Endothelial cell of hepatic sinusoid (primary cell): Measurements from ENCODE around the gene GHITM.
"Not testable (repeated sequence)": the region's sequence is repeated elsewhere in the genome, so short reads cannot be mapped to it uniquely, and the experiment has no call there.

ENCODE experiments used
- in situ Hi-C: cut with HindIII; loops from 2 replicates; pipeline ENCODE4 v1.10.0; 2017; ENCODE audit warnings: low sequenced_read_pairs

GHITM gene

GRCh38 chr10:84140036-84140379, 699 bp downstream of the GHITM start:
- in situ Hi-C loops, result no loop called here

- in situ Hi-C loops, result loop anchor here (5.0 kb wide), 1 partner anchor 70 kb away; no protein-coding TSS in a partner anchor
Measured at GRCh38 chr10:84147347-84147746, 8.0 kb downstream of the GHITM start.

GRCh38 chr10:84148006-84148597, 8.8 kb downstream of the GHITM start:
- in situ Hi-C loops, result loop anchor here (5.0 kb wide), 1 partner anchor 69 kb away; no protein-coding TSS in a partner anchor

- in situ Hi-C loops, result loop anchor here (5.0 kb wide), 1 partner anchor 67 kb away; no protein-coding TSS in a partner anchor
Measured at GRCh38 chr10:84149854-84150253, 10.5 kb downstream of the GHITM start.

DNA sequence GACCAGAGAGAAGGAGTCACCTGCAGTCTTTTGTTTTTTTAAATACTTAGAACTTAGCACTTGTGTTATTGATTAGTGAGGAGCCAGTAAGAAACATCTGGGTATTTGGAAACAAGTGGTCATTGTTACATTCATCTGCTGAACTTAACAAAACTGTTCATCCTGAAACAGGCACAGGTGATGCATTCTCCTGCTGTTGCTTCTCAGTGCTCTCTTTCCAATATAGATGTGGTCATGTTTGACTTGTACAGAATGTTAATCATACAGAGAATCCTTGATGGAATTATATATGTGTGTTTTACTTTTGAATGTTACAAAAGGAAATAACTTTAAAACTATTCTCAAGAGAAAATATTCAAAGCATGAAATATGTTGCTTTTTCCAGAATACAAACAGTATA, 13.5 kb downstream of the GHITM start:
- in situ Hi-C loops, result no loop called here

DNA sequence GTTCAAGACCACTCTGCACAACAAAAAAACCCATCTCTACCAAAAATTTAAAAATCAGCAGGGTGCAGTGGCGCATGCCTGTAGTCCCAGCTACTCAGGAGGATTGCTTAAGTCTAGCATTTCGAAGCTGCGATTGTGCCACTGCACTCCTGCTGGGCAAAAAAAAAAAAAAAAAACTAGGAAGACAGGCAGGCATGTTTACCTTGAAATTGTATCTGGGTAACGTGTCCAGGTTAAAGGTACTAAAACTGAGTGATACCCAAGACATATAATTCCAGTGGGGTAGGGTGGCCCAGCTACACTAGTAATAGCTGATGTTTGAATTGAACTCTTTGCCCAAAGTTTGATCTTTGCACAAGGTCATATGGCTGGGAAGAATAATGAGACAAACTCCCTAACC, 16.2 kb downstream of the GHITM start:
- in situ Hi-C loops, result no loop called here

- in situ Hi-C loops, result no loop called here
Measured at GRCh38 chr10:84156009-84156408, 16.7 kb downstream of the GHITM start.

DNA sequence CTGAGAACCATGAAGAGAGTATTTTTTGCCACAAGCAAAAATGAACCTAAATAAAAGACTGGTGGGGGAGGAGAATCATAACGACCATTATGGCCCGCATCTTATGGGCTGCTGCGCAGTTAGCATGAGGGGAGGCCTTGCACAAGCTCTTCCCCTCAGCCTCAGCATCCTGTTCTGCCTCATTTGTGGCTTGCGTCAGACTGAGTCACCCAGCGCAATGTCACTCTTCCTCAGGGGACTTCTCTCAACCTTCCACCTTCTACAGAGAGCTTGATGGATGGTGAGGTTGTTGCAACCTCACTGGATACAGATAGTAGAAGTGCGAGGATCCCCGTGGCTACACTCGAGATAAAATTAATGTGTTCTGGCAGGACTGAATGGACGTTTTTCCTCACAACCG, 17.5 kb downstream of the GHITM start:
- in situ Hi-C loops, result no loop called here

DNA sequence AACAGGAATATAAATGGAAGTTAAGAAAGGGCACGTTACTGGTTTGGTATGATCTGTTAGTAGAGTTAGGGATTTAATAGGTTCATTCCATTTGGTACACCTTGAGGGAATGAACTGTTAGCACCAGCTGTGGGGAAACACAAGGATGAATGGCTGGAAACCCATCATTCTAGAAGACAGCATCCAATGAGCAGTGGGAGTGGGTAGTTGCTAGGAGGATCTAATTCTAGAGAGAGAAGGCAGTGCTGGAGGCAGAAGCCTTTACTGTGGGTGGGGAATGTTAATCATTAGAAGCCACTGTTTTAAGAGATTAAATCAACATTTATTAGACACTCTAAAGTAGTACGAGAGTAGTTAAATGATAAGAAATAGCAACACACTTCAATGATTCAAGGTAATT, 18.8 kb downstream of the GHITM start:
- in situ Hi-C loops, result no loop called here

DNA sequence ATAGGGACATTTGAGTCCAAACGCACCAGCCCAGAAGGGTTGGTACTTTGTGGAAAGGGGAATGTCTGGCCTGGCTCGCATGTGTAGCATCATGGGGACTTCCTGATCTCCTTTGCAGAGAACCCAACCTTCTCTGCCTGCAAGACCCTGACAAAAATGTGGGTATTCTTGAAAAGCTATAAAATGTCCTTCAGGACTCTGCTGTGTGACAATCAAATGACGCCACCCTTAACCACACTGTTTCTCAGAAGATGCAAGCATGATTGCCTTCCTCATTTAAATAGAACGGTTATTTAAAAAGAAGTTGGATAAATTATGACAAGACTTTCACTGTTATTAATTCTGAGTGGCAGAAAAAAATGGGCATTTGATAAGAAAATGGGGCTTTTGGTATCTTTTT, 19.2 kb downstream of the GHITM start:
- in situ Hi-C loops, result no loop called here

DNA sequence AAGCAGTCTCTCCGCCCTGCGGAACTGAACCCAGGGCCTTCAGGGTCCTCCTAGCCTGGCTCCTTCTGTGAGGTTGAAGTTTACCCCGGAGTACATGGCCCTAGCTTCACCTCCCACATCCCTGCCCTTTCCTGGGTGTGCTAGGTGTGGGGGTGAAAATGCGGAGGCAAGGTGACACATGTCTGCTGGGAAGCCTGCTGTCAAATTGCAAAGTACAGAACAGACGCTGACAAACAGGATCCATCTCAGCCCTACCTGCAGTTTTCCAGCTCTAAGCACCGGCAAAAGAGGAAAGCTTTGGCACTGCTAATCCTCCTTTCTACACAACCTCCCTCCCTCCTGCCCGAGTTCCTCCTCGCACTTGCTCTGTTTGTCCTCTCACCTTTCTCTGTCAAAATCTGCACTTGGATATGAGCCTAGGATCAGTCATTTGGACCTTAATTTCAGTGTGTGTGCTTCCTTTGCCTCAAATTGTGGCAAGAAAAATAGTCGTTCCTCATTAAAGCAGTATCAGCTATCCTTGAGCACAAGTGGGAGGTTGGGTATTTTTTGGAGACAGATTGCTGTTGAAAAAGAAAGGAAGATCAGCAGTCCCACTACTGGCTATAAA, 19.9 kb downstream of the GHITM start:
- in situ Hi-C loops, result no loop called here

DNA sequence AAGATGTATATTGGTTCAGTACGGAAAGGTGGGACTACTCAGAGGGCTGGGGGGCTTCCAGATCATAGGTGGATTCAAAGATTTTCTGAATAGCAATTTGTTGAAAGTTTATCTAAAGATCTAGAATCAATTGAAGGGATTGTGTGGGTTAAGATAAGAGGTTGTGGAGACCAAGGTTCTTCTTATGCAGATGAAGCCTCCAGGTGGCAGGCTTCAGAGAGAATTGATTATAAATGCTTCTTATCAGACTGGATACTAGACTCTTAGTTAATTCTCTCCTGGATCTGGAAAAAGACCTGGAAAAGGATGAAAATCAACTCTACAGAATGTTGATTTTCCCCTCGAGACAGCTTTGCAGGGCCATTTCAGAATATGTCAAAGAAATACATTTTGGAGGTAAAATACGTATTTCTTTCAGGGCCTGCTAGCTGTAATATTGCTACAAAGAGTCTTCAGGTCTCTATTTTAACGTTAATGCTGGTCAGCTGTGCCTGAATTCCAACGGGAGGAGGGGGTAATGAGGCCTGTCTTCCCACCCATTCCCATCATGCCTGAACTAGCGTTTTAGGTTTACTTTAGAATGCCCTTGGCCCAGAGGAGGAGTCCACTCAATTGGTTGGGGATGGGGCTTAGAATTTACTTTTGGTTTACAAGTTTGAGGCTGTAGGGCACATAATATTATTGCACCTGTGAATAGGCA, 21.5 kb downstream of the GHITM start:
- in situ Hi-C loops, result no loop called here

GRCh38 chr10:84163996-84164395, 24.7 kb downstream of the GHITM start:
- in situ Hi-C loops, result no loop called here

DNA sequence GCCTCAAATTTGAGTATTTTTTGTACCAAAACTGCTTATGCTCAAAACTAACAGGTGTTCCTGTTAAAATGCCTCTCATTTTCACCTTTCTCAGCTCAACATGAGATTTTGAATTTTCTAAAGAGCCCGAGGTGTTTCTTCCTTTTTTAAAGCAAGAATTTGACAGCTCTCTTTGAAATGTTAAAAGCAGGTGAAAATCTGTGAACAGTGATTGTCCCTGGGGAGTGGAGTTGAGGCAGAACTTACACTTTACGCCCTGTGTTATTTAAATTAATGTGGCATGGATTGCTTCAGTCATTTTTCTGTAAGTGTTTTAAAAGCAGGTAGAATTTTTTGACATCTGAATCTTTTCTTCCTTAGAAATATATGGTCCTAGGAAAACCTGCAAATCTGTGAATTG, 25.1 kb downstream of the GHITM start:
- in situ Hi-C loops, result no loop called here

DNA sequence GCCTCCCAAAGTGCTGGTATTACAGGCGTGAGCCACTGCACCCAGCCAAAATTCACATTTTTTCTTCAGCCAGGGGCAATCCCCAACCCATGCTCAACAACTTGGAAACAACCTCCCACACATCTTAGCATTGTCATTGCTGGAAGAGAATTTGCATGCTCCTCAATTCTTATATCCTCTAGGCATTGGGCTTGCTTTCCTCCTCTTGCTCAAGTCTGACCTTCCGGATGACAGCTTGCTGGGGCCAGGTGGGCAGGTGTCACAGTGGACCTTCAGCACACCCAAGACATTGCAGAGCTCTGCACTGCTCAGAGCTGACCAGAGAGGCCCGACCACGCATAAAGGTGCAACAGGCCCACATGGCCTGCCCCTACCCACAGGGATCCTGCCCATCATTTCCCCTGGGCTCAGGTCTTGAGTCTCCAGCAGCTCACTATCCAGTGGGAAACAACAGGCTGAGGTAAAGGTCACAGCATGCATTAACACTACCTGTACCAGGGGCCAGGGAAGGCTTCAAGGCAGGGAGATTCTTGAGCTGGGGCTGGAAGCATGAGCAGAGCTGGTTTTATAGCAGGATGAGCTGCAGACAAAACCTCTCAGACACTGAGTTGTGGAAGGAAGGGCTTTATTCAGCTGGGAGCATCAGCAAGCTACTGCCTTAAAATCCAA, 27.4 kb downstream of the GHITM start:
- in situ Hi-C loops, result no loop called here

DNA sequence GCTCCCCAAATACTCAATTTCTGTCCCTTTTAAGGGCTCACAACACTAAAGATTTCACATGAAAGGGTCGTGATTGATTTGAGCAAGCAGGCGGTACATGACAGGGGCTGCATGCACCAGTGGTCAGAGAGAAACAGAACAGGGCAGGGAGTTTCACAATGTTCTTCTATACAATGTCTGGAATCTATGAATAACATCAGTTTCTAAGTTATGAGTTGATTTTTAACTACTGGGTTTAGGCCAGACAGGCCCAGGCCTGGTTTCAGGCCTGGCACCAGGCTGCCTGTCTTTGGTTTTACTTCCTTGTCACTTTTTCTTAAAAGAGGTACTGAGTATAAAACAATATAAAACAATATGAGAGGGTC, 28.0 kb downstream of the GHITM start:
- in situ Hi-C loops, result not testable (repeated sequence)

DNA sequence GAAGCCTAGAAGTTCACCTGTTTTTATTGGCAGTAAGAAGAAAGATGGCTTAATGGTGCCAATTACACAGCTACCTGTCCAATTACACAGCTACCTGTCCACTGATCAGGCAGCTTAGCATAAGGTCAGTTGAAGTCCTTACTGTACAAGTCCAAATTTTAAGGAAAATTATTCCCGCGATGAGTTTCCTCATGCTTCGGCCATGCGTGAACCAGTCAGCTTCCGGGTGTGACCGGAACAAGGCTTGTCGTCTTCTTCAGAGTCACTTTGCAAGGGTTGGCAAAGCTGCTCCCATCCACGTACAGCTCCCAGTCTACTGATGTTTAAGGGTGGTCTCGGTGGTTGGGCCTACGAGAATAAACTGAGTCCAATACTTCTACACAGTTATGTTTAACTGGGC, 29.1 kb downstream of the GHITM start:
- in situ Hi-C loops, result not testable (repeated sequence)

DNA sequence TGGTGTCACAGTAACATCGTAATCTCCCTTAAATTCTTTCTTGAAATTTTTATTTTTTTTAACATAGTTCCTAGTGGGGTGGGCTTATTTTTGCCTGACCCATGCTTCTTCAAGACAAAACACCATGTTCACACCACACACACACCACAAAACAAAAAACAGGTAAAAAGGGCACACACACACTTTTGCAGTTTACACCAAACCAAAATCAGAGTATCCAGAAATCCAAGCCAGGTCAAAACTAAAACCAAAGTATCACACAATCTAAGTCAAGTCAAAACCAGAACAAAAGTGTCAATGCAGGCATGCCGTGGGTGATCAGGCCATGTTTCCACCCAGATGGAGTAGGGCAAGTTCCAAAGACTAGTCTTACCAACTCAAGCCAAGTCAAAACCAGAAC, 31.9 kb downstream of the GHITM start:
- in situ Hi-C loops, result not testable (repeated sequence)

- in situ Hi-C loops, result not testable (repeated sequence)
Measured at GRCh38 chr10:84171700-84172466, 32.6 kb downstream of the GHITM start.

DNA sequence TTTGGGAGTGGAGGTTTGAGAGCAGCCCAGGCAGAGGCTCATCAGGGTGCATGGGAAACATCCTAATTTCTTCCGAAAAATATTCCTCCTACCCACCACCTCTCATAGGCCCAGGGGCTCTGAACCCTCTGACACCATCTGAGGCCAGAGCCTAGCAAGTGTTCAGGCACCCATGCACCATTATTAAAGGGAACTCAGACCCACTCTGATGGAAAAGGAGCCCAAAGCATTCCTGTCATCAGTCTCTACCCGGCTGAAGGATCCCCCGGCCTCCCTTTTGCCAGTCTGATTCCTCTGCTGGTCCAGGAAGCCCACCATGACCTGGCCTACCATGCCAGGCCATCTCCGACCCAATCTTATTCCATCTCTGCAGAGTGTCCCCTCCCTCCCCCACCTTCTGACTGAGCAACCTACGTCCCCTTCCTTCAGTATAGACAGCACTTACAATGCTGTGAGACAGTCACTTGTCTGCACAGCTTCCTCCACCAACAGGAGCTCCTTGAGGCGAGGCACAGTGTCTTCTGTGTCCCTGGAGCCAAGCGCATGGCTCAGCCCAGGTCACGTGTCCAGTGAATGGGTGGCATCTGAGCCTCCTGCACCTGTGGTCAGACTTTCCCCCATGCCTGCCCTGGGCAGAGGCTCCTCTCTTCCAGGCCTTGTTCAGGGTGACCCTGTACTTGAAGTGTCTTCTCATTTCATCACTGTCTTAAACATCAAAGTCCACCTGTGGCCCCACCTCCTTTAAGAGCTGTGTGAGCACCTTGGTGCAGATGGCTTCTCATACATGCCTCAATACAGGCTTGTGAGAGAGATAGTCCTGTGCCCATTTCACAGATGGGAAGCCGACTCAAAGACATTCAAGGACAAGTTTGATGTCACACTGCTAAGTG, 33.4 kb downstream of the GHITM start:
- in situ Hi-C loops, result no loop called here
